HCT116 (cell line): ENCODE measurements around the gene NUDT9. TPM values are rescaled to one million over a fixed set of nuclear protein-coding genes. Genes with fewer than 3 reads are reported as not detected.

Experiments
- ATAC-seq: fragments of 200-7000 bp; cut with Tn5 transposase; 2 replicates; pipeline ENCODE4 v1.9.1; 2020; ENCODE audit warnings: mild to moderate bottlenecking, moderate library complexity
- BruUV-seq: library from RNA; stranded (reverse); fragments of 400-500 nt; replicated peaks from 2 replicates; lab custom pipeline; 2021; lab: Mats Ljungman, UMichigan
- CTCF ChIA-PET: fragments of 300-600 bp; sonication (Branson Sonifier 250); formaldehyde crosslinking; loops from one replicate; lab custom pipeline; 2021; ENCODE audit warnings: antibody characterized with exemption; lab: Charles Lee
- POLR2A ChIA-PET: fragments of 300-600, 350-600 bp; sonication (Branson Sonifier 250); formaldehyde crosslinking; loops from one replicate; lab custom pipeline; 2021; ENCODE audit warnings: antibody characterized with exemption; lab: Charles Lee
- RAD21 ChIA-PET, 2 experiments: fragments of 300-600 bp; sonication (Branson Sonifier 250); formaldehyde crosslinking; loops; one replicate each; lab custom pipeline; 2023; ENCODE audit warnings: low total read pairs in 2 of 2; ENCODE audit not compliant: uncharacterized antibody in 2 of 2, unreplicated experiment in 2 of 2, low non-redundant PET in 1 of 2; lab: Charles Lee
- DNase-seq: peaks from one replicate; pipeline ENCODE4 v3.0.0-alpha.2; 2010; ENCODE audit warnings: low read depth, low spot score
- H2AFZ ChIP-seq: fragments of 200-600 bp; shearing (Covaris generic), sonication (generic); 2 replicates; pipeline ENCODE4 v1.6.1; 2017; ENCODE audit warnings: low read depth, mixed run types, mixed read lengths, antibody characterized with exemption, low read length; ENCODE audit not compliant: poor library complexity, severe bottlenecking
- H3K27ac ChIP-seq: 2 replicates; pipeline ENCODE4 v1.5.1; 2012; ENCODE audit warnings: low read depth, low read length
- H3K27me3 ChIP-seq: fragments of 200-600 bp; sonication (generic); 2 replicates; pipeline ENCODE4 v1.6.1; 2016; ENCODE audit warnings: mixed run types, low read length, mixed read lengths; ENCODE audit not compliant: insufficient read depth
- H3K36me3 ChIP-seq, 2 experiments: fragments of 200-500 bp in 1 of 2; fragments of 200-600 bp in 1 of 2; sonication (Bioruptor generic) in 1 of 2; sonication (generic) in 1 of 2; 2 replicates each; pipeline versions ENCODE4 v1.5.1 to v1.6.1; 2014 to 2016; ENCODE audit warnings: low read length in 2 of 2, inconsistent platforms in 1 of 2, mixed read lengths in 1 of 2, mixed run types in 1 of 2; ENCODE audit not compliant: insufficient read depth in 2 of 2, control insufficient read depth in 1 of 2
- H3K4me1 ChIP-seq, 2 experiments: fragments of 200-600 bp in 1 of 2; sonication (generic) in 1 of 2; 2 replicates each; pipeline versions ENCODE4 v1.5.1 to v1.6.1; 2012 to 2017; ENCODE audit warnings: low read length in 2 of 2, inconsistent platforms in 1 of 2, mild to moderate bottlenecking in 1 of 2, mixed read lengths in 1 of 2, mixed run types in 1 of 2, moderate library complexity in 1 of 2; ENCODE audit not compliant: insufficient read depth in 2 of 2, control insufficient read depth in 1 of 2
- H3K4me2 ChIP-seq: fragments of 200-600 bp; sonication (generic); 2 replicates; pipeline ENCODE4 v1.6.1; 2017; ENCODE audit warnings: mixed run types, low read length, mixed read lengths
- H3K4me3 ChIP-seq, 2 experiments: fragments of 200-600 bp in 1 of 2; sonication (generic) in 1 of 2; replicated peaks in 1 of 2; 2 replicates each; pipeline ENCODE4 v1.5.1; 2011 to 2016; ENCODE audit warnings: low read length in 2 of 2, control low read depth in 1 of 2, low read depth in 1 of 2, mild to moderate bottlenecking in 1 of 2, mixed read lengths in 1 of 2, mixed run types in 1 of 2
- H3K79me2 ChIP-seq: fragments of 200-600 bp; sonication (generic); 2 replicates; pipeline ENCODE4 v1.6.1; 2017; ENCODE audit warnings: mild to moderate bottlenecking, mixed run types, low read length, moderate library complexity, mixed read lengths; ENCODE audit not compliant: insufficient read depth
- H3K9ac ChIP-seq: fragments of 200-600 bp; sonication (generic); 2 replicates; pipeline ENCODE4 v1.6.1; 2016; ENCODE audit warnings: low read length, mixed read lengths
- H3K9me2 ChIP-seq: fragments of 200-600 bp; sonication (generic), shearing (Covaris generic); 2 replicates; pipeline ENCODE4 v1.6.1; 2017; ENCODE audit warnings: mixed run types, mild to moderate bottlenecking, moderate library complexity; ENCODE audit not compliant: insufficient read depth
- H3K9me3 ChIP-seq, 2 experiments: fragments of 200-500 bp in 1 of 2; fragments of 200-600 bp in 1 of 2; sonication (Bioruptor generic) in 1 of 2; sonication (generic) in 1 of 2; 2 replicates each; pipeline ENCODE4 v1.6.1; 2014 to 2017; ENCODE audit warnings: low read length in 2 of 2, mixed read lengths in 2 of 2, inconsistent platforms in 1 of 2, low read depth in 1 of 2, mild to moderate bottlenecking in 1 of 2, mixed run types in 1 of 2, moderate library complexity in 1 of 2; ENCODE audit not compliant: control insufficient read depth in 1 of 2, insufficient read depth in 1 of 2
- H4K20me1 ChIP-seq: fragments of 200-600 bp; sonication (generic), shearing (Covaris generic); 2 replicates; pipeline ENCODE4 v1.6.1; 2017; ENCODE audit warnings: mixed run types, mild to moderate bottlenecking, moderate library complexity; ENCODE audit not compliant: insufficient read depth
- ATF3 ChIP-seq: IDR thresholded peaks from 2 replicates; pipeline ENCODE4 v1.6.1; 2012
- CTCF ChIP-seq, 3 experiments: fragments of 200-600 bp in 1 of 3; sonication (generic) in 1 of 3; IDR thresholded peaks in 2 of 3; conservative IDR thresholded peaks in 1 of 3; 2 replicates each; pipeline ENCODE4 v1.5.1; 2012 to 2017; ENCODE audit warnings: low read depth in 2 of 3, low read length in 2 of 3, antibody characterized with exemption in 1 of 3, borderline replicate concordance in 1 of 3, control low read depth in 1 of 3, mild to moderate bottlenecking in 1 of 3, mixed read lengths in 1 of 3, mixed run types in 1 of 3, moderate library complexity in 1 of 3; ENCODE audit not compliant: insufficient read depth in 1 of 3
- EGR1 ChIP-seq: IDR thresholded peaks from 2 replicates; pipeline ENCODE4 v1.6.1; 2012; ENCODE audit warnings: low read depth
- EZH2 ChIP-seq: fragments of 200-600 bp; sonication (generic); IDR thresholded peaks from 2 replicates; pipeline ENCODE4 v1.6.1; 2017; ENCODE audit warnings: antibody characterized with exemption, mixed run types
- MAX ChIP-seq: IDR thresholded peaks from 2 replicates; pipeline ENCODE4 v1.6.1; 2012
- POLR2A ChIP-seq: IDR thresholded peaks from 2 replicates; pipeline ENCODE4 v1.7.0; 2011; ENCODE audit warnings: borderline replicate concordance; ENCODE audit not compliant: insufficient read depth, insufficient read length; ENCODE audit errors: extremely low read depth
- REST ChIP-seq: IDR thresholded peaks from 2 replicates; pipeline ENCODE4 v1.6.1; 2012; ENCODE audit warnings: low read depth
- SIN3A ChIP-seq: IDR thresholded peaks from 2 replicates; pipeline ENCODE4 v1.6.1; 2012; ENCODE audit warnings: low read depth
- SP1 ChIP-seq: IDR thresholded peaks from 2 replicates; pipeline ENCODE4 v1.6.1; 2012; ENCODE audit warnings: low read depth
- ZBTB33 ChIP-seq: IDR thresholded peaks from 2 replicates; pipeline ENCODE4 v1.6.1; 2011; ENCODE audit warnings: mild to moderate bottlenecking, low read length, moderate library complexity; ENCODE audit not compliant: insufficient replicate concordance; ENCODE audit errors: extremely low read depth
- ZFX ChIP-seq: fragments of 450-650 bp; IDR thresholded peaks from 2 replicates; pipeline ENCODE4 v1.6.1; 2017
- intact Hi-C: fragments of 100-400 bp; cut with micrococcal nuclease; formaldehyde crosslinking; loops from 2 replicates; pipeline ENCODE4 v1.10.0; 2022
- total RNA-seq: library from RNA; stranded (reverse); gene quantifications from one replicate; pipeline ENCODE4 v1.2.1, GENCODE V29; 2021; ENCODE audit not compliant: unreplicated experiment

Gene NUDT9
- total RNA-seq, 1 experiment from 2014 or later: 13.5 TPM

GRCh38 chr4:87422104-87423052, at the start of gene NUDT9 (continued):
- peak; percentile 98 for TF ChIP-seq MAX
- peak; percentile 88 for TF ChIP-seq ZFX
- no peak for TF ChIP-seq ATF3
- no peak for TF ChIP-seq EZH2
- TF ChIP-seq POLR2A: peak; percentile 62
- peak; percentile 80 for TF ChIP-seq SP1
- TF ChIP-seq CTCF (IDR thresholded peaks at IDR 0.05 in 2 of 3, conservative IDR thresholded peaks at IDR 0.05 in 1 of 3; ENCODE audit: borderline replicate concordance in 1 of 3, insufficient read depth in 1 of 3, low read depth in 2 of 3, low read length in 2 of 3): no peak

GRCh38 chr4:87375719-87376291, 46.6 kb upstream of the NUDT9 start:
- no peaks in the 10 kb centered on the region for H3K9me2 ChIP-seq
- peaks cover 4% of the 10 kb centered on the region; the same call in 1 of the 2 replicates for H4K20me1 ChIP-seq
- CTCF ChIA-PET: interaction anchor here (0.5 to 2.2 kb wide), 10 partner anchors 10 to 474 kb away, joined by 3 to 15 read pairs (median 3); no protein-coding TSS in a partner anchor
- no TSS peak for BruUV-seq
- no peak overlapping the region for H3K4me2 ChIP-seq
- no peaks in the 10 kb centered on the region for H3K4me1 ChIP-seq
- peaks cover 14 to 21% of the 10 kb centered on the region in 2 experiments; a peak in 3 of 4 replicates for H3K36me3 ChIP-seq
- no peak overlapping the region for H2AFZ ChIP-seq
- H3K27me3 ChIP-seq: no peaks in the 10 kb centered on the region
- ATAC-seq (peak; percentile 65; the same call in 1 of the 2 replicates), DNase-seq (peak; percentile 22)
- peaks cover 14% of the 10 kb centered on the region; the same call in 1 of the 2 replicates for H3K79me2 ChIP-seq
- intact Hi-C loops: loop anchor here (1.0 kb wide), 1 partner anchor 89 kb away; no protein-coding TSS in a partner anchor
- RAD21 ChIA-PET: interaction anchor here in 1 of 2 experiments (0.6 kb wide), 1 partner anchor 89 kb away, joined by 3 read pairs; no protein-coding TSS in a partner anchor
- POLR2A ChIA-PET: interaction anchor here (1.3 kb wide), 1 partner anchor 15 kb away, joined by 5 read pairs; the partner anchor contains the start of gene HSD17B11
- no peaks in the 10 kb centered on the region for H3K9me3 ChIP-seq
- no peak overlapping the region for H3K9ac ChIP-seq
- no peak overlapping the region for H3K27ac ChIP-seq
- H3K4me3 ChIP-seq: no peak overlapping the region
- TF ChIP-seq EGR1: no peak
- no peak for TF ChIP-seq SIN3A
- TF ChIP-seq ZBTB33: no peak
- no peak for TF ChIP-seq REST
